ENCODE data around the gene GRM7. TPM values are rescaled to one million over a fixed set of nuclear protein-coding genes. Genes with fewer than 3 reads are reported as not detected.

Gene GRM7
- 0.26 TPM in 1 of 2 replicates, not detected in the other for total RNA-seq
- not detected in 2 replicates for polyA plus RNA-seq
- polyA plus RNA-seq (2012) = not detected in 2 replicates
- polyA minus RNA-seq (ENCODE audit: low replicate concordance) = not detected in 2 replicates

GRCh38 chr3:6860954-6861624, at the start of gene GRM7:
GRM7 (plus strand) TSS chr3:6861115.
- Histone ChIP-seq H3K9ac (ENCODE audit: insufficient read depth, low read length) (no peak within 1 kb of the TSS), H3K4me3 (replicated peaks in 1 of 4; ENCODE audit: control extremely low read depth in 1 of 4, insufficient read depth in 1 of 4, low read depth in 3 of 4, low read length in 4 of 4) (no peak within 1 kb of the TSS), H3K36me3 (ENCODE audit: control insufficient read depth, insufficient read depth, low read length) (no peaks in the 10 kb centered on the region), H3K27ac (ENCODE audit: insufficient read depth, low read length) (no peak within 1 kb of the TSS), H3K27me3 (ENCODE audit: control insufficient read depth, insufficient read depth, low read length) (no peaks in the 10 kb centered on the region), H3K9me3 (ENCODE audit: control insufficient read depth, insufficient read depth, low read depth, low read length) (no peaks in the 10 kb centered on the region), H3K4me1 (ENCODE audit: control insufficient read depth, extremely low read depth, insufficient read depth, low read length) (no peaks in the 10 kb centered on the region), H4K20me1 (ENCODE audit: control insufficient read depth, extremely low read depth, insufficient read depth, low read length) (no peaks in the 10 kb centered on the region), H2AFZ (ENCODE audit: low read length) (no peak within 1 kb of the TSS), H3K4me2 (ENCODE audit: extremely low read depth, insufficient read depth, low read length) (no peak within 1 kb of the TSS), H3K79me2 (ENCODE audit: control insufficient read depth, insufficient read depth, low read length) (no peaks in the 10 kb centered on the region)
- no peak for TF ChIP-seq CTCF (conservative IDR thresholded peaks at IDR 0.05 in 1 of 2, IDR thresholded peaks at IDR 0.05 in 1 of 2; ENCODE audit: low read depth in 1 of 2, low read length in 2 of 2)
- TF ChIP-seq EZH2 (IDR thresholded peaks at IDR 0.05; ENCODE audit: low read length, missing control alignments) = no peak
- DNase-seq (ENCODE audit: low read depth in 2 of 2) = peak in 1 of 2 donors; percentile 83

- Histone ChIP-seq H3K4me3 (replicated peaks in 1 of 4; ENCODE audit: control extremely low read depth in 1 of 4, insufficient read depth in 1 of 4, low read depth in 3 of 4, low read length in 4 of 4) (no peak overlapping the region), H4K20me1 (ENCODE audit: control insufficient read depth, extremely low read depth, insufficient read depth, low read length) (no peaks in the 10 kb centered on the region), H3K9me3 (ENCODE audit: control insufficient read depth, insufficient read depth, low read depth, low read length) (no peaks in the 10 kb centered on the region), H3K36me3 (ENCODE audit: control insufficient read depth, insufficient read depth, low read length) (no peaks in the 10 kb centered on the region), H3K4me2 (ENCODE audit: extremely low read depth, insufficient read depth, low read length) (no peak overlapping the region), H3K79me2 (ENCODE audit: control insufficient read depth, insufficient read depth, low read length) (no peaks in the 10 kb centered on the region), H3K4me1 (ENCODE audit: control insufficient read depth, extremely low read depth, insufficient read depth, low read length) (no peaks in the 10 kb centered on the region), H2AFZ (ENCODE audit: low read length) (no peak overlapping the region), H3K27ac (ENCODE audit: insufficient read depth, low read length) (no peak overlapping the region), H3K9ac (ENCODE audit: insufficient read depth, low read length) (no peak overlapping the region), H3K27me3 (ENCODE audit: control insufficient read depth, insufficient read depth, low read length) (no peaks in the 10 kb centered on the region)
- DNase-seq (ENCODE audit: low read depth in 2 of 2) = peak in 1 of 2 donors; percentile 19
- no peak for TF ChIP-seq CTCF (conservative IDR thresholded peaks at IDR 0.05 in 1 of 2, IDR thresholded peaks at IDR 0.05 in 1 of 2; ENCODE audit: low read depth in 1 of 2, low read length in 2 of 2)
Observed at GRCh38 chr3:6821411-6821810, 39.5 kb upstream of the GRM7 start.

- Histone ChIP-seq H3K79me2 (ENCODE audit: control insufficient read depth, insufficient read depth, low read length) (no peaks in the 10 kb centered on the region), H4K20me1 (ENCODE audit: control insufficient read depth, extremely low read depth, insufficient read depth, low read length) (no peaks in the 10 kb centered on the region), H3K27me3 (ENCODE audit: control insufficient read depth, insufficient read depth, low read length) (no peaks in the 10 kb centered on the region), H3K4me3 (replicated peaks in 1 of 4; ENCODE audit: control extremely low read depth in 1 of 4, insufficient read depth in 1 of 4, low read depth in 3 of 4, low read length in 4 of 4) (no peak overlapping the region), H2AFZ (ENCODE audit: low read length) (no peak overlapping the region), H3K9ac (ENCODE audit: insufficient read depth, low read length) (no peak overlapping the region), H3K4me1 (ENCODE audit: control insufficient read depth, extremely low read depth, insufficient read depth, low read length) (no peaks in the 10 kb centered on the region), H3K4me2 (ENCODE audit: extremely low read depth, insufficient read depth, low read length) (no peak overlapping the region), H3K36me3 (ENCODE audit: control insufficient read depth, insufficient read depth, low read length) (no peaks in the 10 kb centered on the region), H3K9me3 (ENCODE audit: control insufficient read depth, insufficient read depth, low read depth, low read length) (no peaks in the 10 kb centered on the region), H3K27ac (ENCODE audit: insufficient read depth, low read length) (no peak overlapping the region)
- no peak for DNase-seq (ENCODE audit: low read depth in 2 of 2)
- no peak for TF ChIP-seq EZH2 (IDR thresholded peaks at IDR 0.05; ENCODE audit: low read length, missing control alignments)
- no peak for TF ChIP-seq CTCF (conservative IDR thresholded peaks at IDR 0.05 in 1 of 2, IDR thresholded peaks at IDR 0.05 in 1 of 2; ENCODE audit: low read depth in 1 of 2, low read length in 2 of 2)
Observed at GRCh38 chr3:6825524-6825923, 35.4 kb upstream of the GRM7 start.
